MM.1S (cell line): Measurements from ENCODE around the gene ATF7IP.

Experiments
- DNase-seq: peaks from one replicate; pipeline ENCODE4 v3.0.0-alpha.2; 2015
- H2AFZ ChIP-seq: fragments of 300-600 bp; sonication (generic); 2 replicates; pipeline ENCODE4 v1.6.0; 2016; ENCODE audit warnings: antibody characterized with exemption, low read length
- H3F3A ChIP-seq: fragments of 300-600 bp; sonication (generic); 2 replicates; pipeline ENCODE4 v1.6.1; 2016; ENCODE audit warnings: mild to moderate bottlenecking, antibody characterized with exemption, low read length, moderate library complexity, mixed read lengths; ENCODE audit not compliant: insufficient read depth
- H3K27ac ChIP-seq: fragments of 300-600 bp; sonication (generic); 2 replicates; pipeline ENCODE4 v1.5.1; 2016; ENCODE audit warnings: mild to moderate bottlenecking, low read length
- H3K27me3 ChIP-seq: fragments of 300-600 bp; sonication (generic); replicated peaks from 2 replicates; pipeline ENCODE4 v1.6.0; 2016; ENCODE audit warnings: low read length; ENCODE audit not compliant: insufficient read depth
- H3K36me3 ChIP-seq: fragments of 300-600 bp; sonication (generic); replicated peaks from 2 replicates; pipeline ENCODE4 v1.6.1; 2016; ENCODE audit warnings: mild to moderate bottlenecking, low read length, mixed read lengths; ENCODE audit not compliant: insufficient read depth
- H3K4me1 ChIP-seq: fragments of 300-600 bp; sonication (generic); 2 replicates; pipeline ENCODE4 v1.6.1; 2016; ENCODE audit warnings: low read length, mixed read lengths
- H3K4me2 ChIP-seq: fragments of 300-600 bp; sonication (generic); 2 replicates; pipeline ENCODE4 v1.6.0; 2016; ENCODE audit warnings: low read depth, low read length
- H3K4me3 ChIP-seq: fragments of 300-600 bp; sonication (generic); 2 replicates; pipeline ENCODE4 v1.5.1; 2016; ENCODE audit warnings: low read length, mixed read lengths
- H3K79me2 ChIP-seq: fragments of 300-600 bp; sonication (generic); 2 replicates; pipeline ENCODE4 v1.6.1; 2016; ENCODE audit warnings: mixed run types, low read length, mixed read lengths
- H3K9ac ChIP-seq: fragments of 300-600 bp; sonication (generic); 2 replicates; pipeline ENCODE4 v1.6.1; 2016; ENCODE audit warnings: low read length, mixed read lengths
- H3K9me2 ChIP-seq: fragments of 300-600 bp; sonication (generic); replicated peaks from 2 replicates; pipeline ENCODE4 v1.6.1; 2016; ENCODE audit warnings: mild to moderate bottlenecking, low read length, mixed read lengths; ENCODE audit not compliant: insufficient read depth
- H3K9me3 ChIP-seq: fragments of 300-600 bp; sonication (generic); replicated peaks from 2 replicates; pipeline ENCODE4 v1.6.1; 2016; ENCODE audit warnings: mild to moderate bottlenecking, low read length, mixed read lengths; ENCODE audit not compliant: insufficient read depth
- H4K20me1 ChIP-seq: fragments of 300-600 bp; sonication (generic); 2 replicates; pipeline ENCODE4 v1.6.1; 2016; ENCODE audit warnings: mild to moderate bottlenecking, low read length, moderate library complexity, mixed read lengths; ENCODE audit not compliant: insufficient read depth
- EZH2 ChIP-seq: fragments of 300-600 bp; sonication (generic); optimal IDR thresholded peaks from 2 replicates; pipeline ENCODE3; 2017; ENCODE audit warnings: low read depth, mild to moderate bottlenecking, antibody characterized with exemption, low read length, mixed read lengths
- EZH2phosphoT487 ChIP-seq: fragments of 300-600 bp; sonication (generic); IDR thresholded peaks from 2 replicates; pipeline ENCODE4 v1.6.1; 2018; ENCODE audit warnings: antibody characterized with exemption, low read length
- TF ChIP-seq, protein P1 (sequence below): fragments of 300-600 bp; sonication (generic); IDR thresholded peaks from 2 replicates; pipeline ENCODE4 v1.5.1; 2016; ENCODE audit warnings: antibody characterized with exemption, low read length, mixed read lengths

Gene ATF7IP

DNA sequence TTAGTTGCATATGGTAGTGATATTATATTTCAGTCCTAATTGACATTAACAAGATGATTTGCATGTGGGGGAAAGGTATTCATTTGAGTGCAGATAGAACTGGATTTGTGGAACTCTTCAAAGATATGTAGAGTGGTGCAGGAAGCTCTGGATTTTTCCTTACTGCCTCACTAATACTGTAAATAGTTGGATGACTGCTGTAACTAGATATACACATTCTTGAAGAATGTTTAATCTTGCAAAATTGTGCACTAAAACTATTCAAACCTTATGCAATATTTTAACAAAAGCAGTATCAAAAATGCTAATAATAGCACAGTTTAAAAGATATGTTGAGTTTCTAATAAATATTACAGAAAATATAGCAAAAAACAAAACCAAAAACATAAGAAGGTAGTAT lies 43.1 kb upstream of the ATF7IP start:
- no peaks in the 10 kb centered on the region for H3K4me1 ChIP-seq
- TF ChIP-seq, protein P1, sequence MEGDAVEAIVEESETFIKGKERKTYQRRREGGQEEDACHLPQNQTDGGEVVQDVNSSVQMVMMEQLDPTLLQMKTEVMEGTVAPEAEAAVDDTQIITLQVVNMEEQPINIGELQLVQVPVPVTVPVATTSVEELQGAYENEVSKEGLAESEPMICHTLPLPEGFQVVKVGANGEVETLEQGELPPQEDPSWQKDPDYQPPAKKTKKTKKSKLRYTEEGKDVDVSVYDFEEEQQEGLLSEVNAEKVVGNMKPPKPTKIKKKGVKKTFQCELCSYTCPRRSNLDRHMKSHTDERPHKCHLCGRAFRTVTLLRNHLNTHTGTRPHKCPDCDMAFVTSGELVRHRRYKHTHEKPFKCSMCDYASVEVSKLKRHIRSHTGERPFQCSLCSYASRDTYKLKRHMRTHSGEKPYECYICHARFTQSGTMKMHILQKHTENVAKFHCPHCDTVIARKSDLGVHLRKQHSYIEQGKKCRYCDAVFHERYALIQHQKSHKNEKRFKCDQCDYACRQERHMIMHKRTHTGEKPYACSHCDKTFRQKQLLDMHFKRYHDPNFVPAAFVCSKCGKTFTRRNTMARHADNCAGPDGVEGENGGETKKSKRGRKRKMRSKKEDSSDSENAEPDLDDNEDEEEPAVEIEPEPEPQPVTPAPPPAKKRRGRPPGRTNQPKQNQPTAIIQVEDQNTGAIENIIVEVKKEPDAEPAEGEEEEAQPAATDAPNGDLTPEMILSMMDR = no peak
- no peak for TF ChIP-seq EZH2phosphoT487
- TF ChIP-seq EZH2 = no peak
- no peaks in the 10 kb centered on the region for H3K9me2 ChIP-seq
- no peak for DNase-seq
- no peak overlapping the region for H3K27ac ChIP-seq
- H3K4me2 ChIP-seq = no peak overlapping the region
- H4K20me1 ChIP-seq = no peaks in the 10 kb centered on the region
- no peak overlapping the region for H3K9ac ChIP-seq
- no peaks in the 10 kb centered on the region for H3F3A ChIP-seq
- H3K9me3 ChIP-seq = no peaks in the 10 kb centered on the region
- no peak overlapping the region for H3K4me3 ChIP-seq
- H2AFZ ChIP-seq = no peak overlapping the region
- H3K27me3 ChIP-seq = no peaks in the 10 kb centered on the region
- no peaks in the 10 kb centered on the region for H3K36me3 ChIP-seq
- H3K79me2 ChIP-seq = no peaks in the 10 kb centered on the region

DNA sequence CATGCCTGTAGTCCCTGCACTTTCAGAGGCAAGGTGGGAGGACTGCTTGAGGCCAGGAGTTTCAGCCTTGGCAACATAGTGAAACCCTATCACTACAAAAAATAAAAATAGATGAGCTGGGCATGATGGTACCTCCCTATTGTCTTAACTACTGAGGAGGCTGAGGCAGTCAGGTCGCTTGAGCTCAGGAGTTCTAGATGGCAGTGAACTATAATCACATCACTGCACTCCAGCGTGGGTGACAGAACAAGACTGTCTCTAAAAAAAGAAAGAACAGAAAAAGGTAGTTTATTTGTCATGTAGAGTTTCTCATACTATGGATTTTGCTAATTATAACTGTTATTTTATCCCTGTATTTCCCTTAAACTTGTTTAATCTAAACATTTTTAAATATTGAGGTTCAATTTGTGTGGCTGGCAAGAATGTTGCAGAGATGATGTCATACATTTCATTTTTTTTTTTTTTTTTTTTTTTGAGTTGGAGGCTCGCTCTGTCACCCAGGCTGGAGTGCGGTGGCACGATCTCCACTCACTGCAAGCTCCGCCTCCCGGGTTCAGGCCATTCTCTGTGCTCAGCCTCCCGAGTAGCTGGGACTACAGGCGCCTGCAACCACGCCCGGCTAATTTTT lies 39.7 kb upstream of the ATF7IP start:
- Histone ChIP-seq H4K20me1 (no peaks in the 10 kb centered on the region), H3K4me3 (no peak overlapping the region), H3K9me3 (no peaks in the 10 kb centered on the region), H3K9me2 (no peaks in the 10 kb centered on the region), H3K9ac (no peak overlapping the region), H2AFZ (no peak overlapping the region), H3K36me3 (no peaks in the 10 kb centered on the region), H3K27me3 (no peaks in the 10 kb centered on the region), H3F3A (no peaks in the 10 kb centered on the region), H3K4me2 (no peak overlapping the region), H3K27ac (no peak overlapping the region), H3K4me1 (no peaks in the 10 kb centered on the region), H3K79me2 (no peaks in the 10 kb centered on the region)
- no peak for DNase-seq
- TF ChIP-seq EZH2 (no peak), EZH2phosphoT487 (no peak)
- TF ChIP-seq, protein P1 = no peak

DNA sequence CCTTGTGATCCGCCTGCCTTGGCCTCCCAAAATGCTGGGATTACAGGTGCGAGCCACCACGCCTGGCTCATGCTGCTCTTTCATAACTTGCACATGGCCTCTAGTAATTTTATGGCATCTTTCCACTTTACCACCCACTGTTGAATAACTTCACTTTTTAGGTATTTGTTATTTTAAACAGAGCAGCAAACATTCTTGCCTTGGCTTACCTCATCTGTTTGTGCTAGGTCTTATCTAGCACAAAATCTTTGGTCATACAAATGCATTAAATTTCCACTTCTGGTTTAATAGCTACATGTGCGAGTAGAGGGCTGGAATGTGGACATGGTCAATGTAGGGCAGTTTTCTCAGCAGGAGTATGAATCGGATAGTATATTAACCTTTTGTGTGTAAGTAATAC lies 38.8 kb upstream of the ATF7IP start:
- no peaks in the 10 kb centered on the region for H3K79me2 ChIP-seq
- TF ChIP-seq, protein P1 = no peak
- no peak for TF ChIP-seq EZH2phosphoT487
- TF ChIP-seq EZH2 = no peak
- no peak overlapping the region for H3K27ac ChIP-seq
- H3K9me2 ChIP-seq = no peaks in the 10 kb centered on the region
- no peak for DNase-seq
- no peak overlapping the region for H3K4me2 ChIP-seq
- no peak overlapping the region for H3K9ac ChIP-seq
- no peaks in the 10 kb centered on the region for H3K4me1 ChIP-seq
- no peak overlapping the region for H3K4me3 ChIP-seq
- no peaks in the 10 kb centered on the region for H3K9me3 ChIP-seq
- no peak overlapping the region for H2AFZ ChIP-seq
- H3K27me3 ChIP-seq = no peaks in the 10 kb centered on the region
- no peaks in the 10 kb centered on the region for H3F3A ChIP-seq
- no peaks in the 10 kb centered on the region for H3K36me3 ChIP-seq
- H4K20me1 ChIP-seq = no peaks in the 10 kb centered on the region
